K562 treated with DMSO at 1 percent for 24 hours (cell line): Measurements from ENCODE around the gene TRAP1. TPM values are rescaled to one million over a fixed set of nuclear protein-coding genes. Genes with fewer than 3 reads are reported as not detected.

Source experiments
- total RNA-seq: library from RNA; unstranded; fragments of 300-600 nt; gene quantifications from 2 replicates; pipeline ENCODE4 v1.2.3, GENCODE V29; 2022; ENCODE audit warnings: low read depth; ENCODE audit not compliant: insufficient read depth

TRAP1 gene
- 165 and 185 TPM in 2 replicates for total RNA-seq

DNA sequence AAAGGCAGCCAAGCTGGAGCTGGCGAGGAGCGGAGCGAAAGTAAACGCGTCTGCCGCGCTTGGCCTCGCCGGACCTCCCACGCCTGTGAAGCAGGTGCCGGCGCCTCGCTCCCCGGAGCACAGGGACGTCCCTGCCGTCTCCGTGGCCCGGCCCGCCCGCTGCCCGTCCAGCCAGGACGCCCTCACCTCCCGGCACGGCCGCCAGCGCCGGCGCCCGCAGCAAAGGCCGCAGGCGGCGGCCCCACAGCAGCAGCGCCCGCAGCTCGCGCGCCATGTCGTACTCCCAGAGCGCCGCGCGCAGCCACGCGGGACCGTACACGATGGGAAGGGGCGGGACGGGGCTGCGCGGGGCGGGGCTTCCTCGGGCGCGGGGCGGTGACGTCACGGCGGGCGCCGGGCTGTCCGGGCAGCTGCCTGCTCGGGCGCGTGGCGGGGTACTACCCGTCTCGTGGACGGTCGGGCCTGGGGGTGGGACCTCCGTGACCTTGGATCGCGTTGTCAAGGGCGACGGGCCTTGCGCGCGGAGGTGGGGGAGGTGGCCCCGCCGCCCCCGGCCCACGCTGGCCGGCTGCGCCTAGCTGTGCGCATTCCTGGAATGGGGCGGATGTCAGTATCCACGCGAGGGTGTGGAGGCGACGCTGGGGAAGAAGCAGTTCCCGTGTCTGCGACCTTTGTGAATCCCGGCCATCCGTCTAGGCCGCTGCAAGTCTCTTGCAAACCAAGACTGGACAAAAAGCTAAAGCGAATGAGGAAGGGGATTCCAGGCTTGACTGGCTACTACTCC is at the start of gene TRAP1:
Gene TRAP1, minus strand, starts transcription at position 290 of the 784 bp plus-strand sequence. Its CDS starts 16 bp downstream, at position 274.

DNA sequence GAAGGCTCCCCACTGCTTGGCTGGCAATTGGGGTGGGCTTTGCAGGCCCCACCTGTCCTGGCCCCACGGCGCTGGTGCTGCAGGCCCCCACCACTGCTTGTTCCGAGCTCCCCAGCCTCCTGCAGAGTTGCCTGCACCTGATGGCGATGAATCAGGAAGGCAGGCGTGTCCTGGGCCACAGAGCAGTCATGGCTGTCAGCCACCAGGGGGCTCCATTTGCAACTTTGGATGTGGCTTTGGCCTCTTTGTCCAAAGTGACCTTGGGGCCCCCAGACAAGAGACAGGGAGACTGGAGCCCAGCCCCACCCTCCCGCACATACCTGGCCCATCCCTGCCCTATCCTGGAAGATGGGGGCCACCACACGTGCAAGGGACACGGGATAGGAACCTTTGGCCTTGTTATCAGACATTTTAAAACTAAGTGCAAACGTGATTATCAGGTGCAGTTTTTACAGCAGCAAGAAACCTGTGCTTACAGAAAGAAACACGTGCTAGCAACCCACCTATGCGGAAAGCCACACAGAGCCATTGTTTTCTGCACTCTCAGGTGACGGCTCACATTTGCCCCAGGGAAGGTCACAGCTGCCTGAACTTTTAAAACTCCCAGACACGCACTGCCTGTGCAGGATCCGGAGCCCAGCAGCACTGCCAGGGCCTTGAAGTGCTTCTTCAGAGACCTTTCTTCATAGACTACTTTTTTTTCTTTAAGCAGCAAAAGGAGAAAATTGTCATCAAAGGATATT is 62.9 kb downstream of the TRAP1 start, which contains the start of gene DNASE1:
Gene DNASE1, plus strand, starts transcription at position 443 of the 743 bp plus-strand sequence. CDS start 683 bp downstream, outside the sequence.

DNA sequence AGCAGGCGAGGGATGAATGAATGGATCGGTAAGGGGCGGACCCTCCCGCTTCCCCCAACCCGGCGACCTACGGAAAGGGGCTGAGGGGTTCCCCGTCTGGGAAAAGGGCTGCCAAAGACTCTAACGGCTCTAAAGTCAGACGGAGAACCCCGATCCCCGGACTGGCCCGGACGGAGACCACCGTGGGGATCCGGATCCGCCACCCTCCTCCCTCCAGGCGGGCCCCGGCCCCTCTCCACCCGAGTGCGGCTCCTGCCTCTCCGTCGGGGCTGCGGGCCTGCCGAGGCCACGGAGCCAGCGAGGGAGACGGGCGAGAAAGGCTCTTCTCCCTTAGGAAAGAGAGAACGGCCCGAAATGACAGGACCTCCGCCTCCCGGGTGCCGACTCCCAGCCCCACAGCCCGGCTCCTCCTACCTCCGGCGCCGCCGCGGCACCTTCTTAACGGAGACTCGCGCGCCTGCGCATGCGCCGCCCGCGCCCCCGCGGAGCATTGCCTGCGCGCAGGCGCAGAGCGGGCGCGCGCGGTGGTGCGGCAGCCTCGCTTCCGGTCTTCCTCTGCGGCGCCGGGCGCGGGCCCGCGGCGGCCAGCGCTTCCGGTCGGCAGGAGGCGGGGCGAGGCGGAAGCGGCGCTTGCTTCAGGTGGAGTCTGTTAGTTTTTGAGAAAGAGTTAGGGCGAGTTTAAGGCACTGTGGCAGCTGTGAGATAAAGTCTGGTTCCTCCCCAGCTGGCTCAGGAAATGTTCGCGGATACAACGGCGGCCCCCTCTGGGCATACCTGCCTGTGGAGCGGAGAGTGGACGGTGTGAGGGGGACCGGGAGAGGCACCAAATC is 106.0 kb downstream of the TRAP1 start, which contains the start of gene SLX4:
Gene SLX4, minus strand, starts transcription at position 461 of the 830 bp plus-strand sequence. CDS start 2,642 bp downstream, outside the sequence.

Other genes with a start within 250 kb of the TRAP1 start
- not detected in 2 replicates for gene C16orf90, start 222.0 kb downstream of the TRAP1 start, total RNA-seq
- gene CLUAP1, start 216.5 kb downstream of the TRAP1 start, total RNA-seq: 2.3 and 4.3 TPM in 2 replicates
- 0.12 and 0.21 TPM in 2 replicates for gene NLRC3, start 140.1 kb downstream of the TRAP1 start, total RNA-seq
- gene SLX4, start 105.9 kb downstream of the TRAP1 start, total RNA-seq: 7.5 and 7.6 TPM in 2 replicates
- gene DNASE1, start 62.8 kb downstream of the TRAP1 start, total RNA-seq: 27.7 and 31.6 TPM in 2 replicates
- gene CREBBP, start 163.2 kb upstream of the TRAP1 start, total RNA-seq: 15.9 and 16.8 TPM in 2 replicates